GM19395 (cell line): ENCODE data around the gene APOBEC3G.
"Not testable (repeated sequence)": the region's sequence is repeated elsewhere in the genome, so short reads cannot be mapped to it uniquely, and the experiment has no call there.

Experiments
- ATAC-seq: cut with Tn5 transposase; IDR thresholded peaks from one replicate; pipeline ENCODE4 v1.9.1; 2021; ENCODE audit warnings: mild to moderate bottlenecking, moderate library complexity; ENCODE audit not compliant: unreplicated experiment

APOBEC3G gene

GRCh38 chr22:39066442-39067276, 10.4 kb upstream of the APOBEC3G start:
- not testable (repeated sequence) for ATAC-seq

- no peak for ATAC-seq
Measured at GRCh38 chr22:39068033-39068785, 8.9 kb upstream of the APOBEC3G start.

GRCh38 chr22:39070186-39070585, 6.9 kb upstream of the APOBEC3G start:
- ATAC-seq: no peak

- not testable (repeated sequence) for ATAC-seq
Measured at GRCh38 chr22:39072581-39072981, 4.5 kb upstream of the APOBEC3G start.

- ATAC-seq: no peak
Measured at GRCh38 chr22:39073981-39074380, 3.1 kb upstream of the APOBEC3G start.

GRCh38 chr22:39076155-39077025, 685 bp upstream of the APOBEC3G start:
- not testable (repeated sequence) for ATAC-seq

GRCh38 chr22:39077912-39078311, 837 bp downstream of the APOBEC3G start:
- not testable (repeated sequence) for ATAC-seq

- no peak for ATAC-seq
Measured at GRCh38 chr22:39078329-39078728, 1.3 kb downstream of the APOBEC3G start.

GRCh38 chr22:39079054-39079637, 2.1 kb downstream of the APOBEC3G start:
- ATAC-seq: not testable (repeated sequence)

- no peak for ATAC-seq
Measured at GRCh38 chr22:39080052-39080762, 3.1 kb downstream of the APOBEC3G start.

- no peak for ATAC-seq
Measured at GRCh38 chr22:39081016-39081415, 3.9 kb downstream of the APOBEC3G start.

GRCh38 chr22:39081598-39081997, 4.5 kb downstream of the APOBEC3G start:
- ATAC-seq: no peak

GRCh38 chr22:39083212-39084165, 6.4 kb downstream of the APOBEC3G start:
- ATAC-seq: no peak

GRCh38 chr22:39084666-39085065, 7.6 kb downstream of the APOBEC3G start:
- ATAC-seq: no peak

- no peak for ATAC-seq
Measured at GRCh38 chr22:39087098-39087497, 10.0 kb downstream of the APOBEC3G start.

GRCh38 chr22:39087881-39088684, 11.0 kb downstream of the APOBEC3G start:
- ATAC-seq: no peak

GRCh38 chr22:39088685-39089032, 11.6 kb downstream of the APOBEC3G start:
- no peak for ATAC-seq

GRCh38 chr22:39089928-39090327, 12.9 kb downstream of the APOBEC3G start:
- no peak for ATAC-seq
